H9 (cell line): ENCODE data around the gene NSUN6. TPM values are rescaled to one million over a fixed set of nuclear protein-coding genes. Genes with fewer than 3 reads are reported as not detected.

Experiments used
- DNase-seq: peaks from one replicate; pipeline ENCODE4 v3.0.0-alpha.2; 2017
- H2AFZ ChIP-seq: one replicate; pipeline ENCODE4 v1.6.1; 2013; ENCODE audit warnings: mild to moderate bottlenecking, low read length, control low read depth, moderate library complexity
- H2AK5ac ChIP-seq: 2 replicates; pipeline ENCODE4 v1.6.1; 2013; ENCODE audit warnings: low read length, control low read depth, mixed read lengths; ENCODE audit not compliant: insufficient read length
- H2BK120ac ChIP-seq: one replicate; pipeline ENCODE4 v1.6.1; 2013; ENCODE audit warnings: low read depth, mild to moderate bottlenecking, low read length, control low read depth, inconsistent platforms; ENCODE audit not compliant: poor library complexity, severe bottlenecking
- H2BK12ac ChIP-seq: 2 replicates; pipeline ENCODE4 v1.6.1; 2013; ENCODE audit warnings: low read length, control low read depth, mixed read lengths, low read depth; ENCODE audit not compliant: insufficient read length
- H2BK15ac ChIP-seq: 2 replicates; pipeline ENCODE4 v1.6.1; 2013; ENCODE audit warnings: low read depth, low read length, control low read depth
- H2BK20ac ChIP-seq: one replicate; pipeline ENCODE4 v1.6.1; 2013; ENCODE audit warnings: low read depth, mild to moderate bottlenecking, low read length, control low read depth, inconsistent platforms; ENCODE audit not compliant: poor library complexity, severe bottlenecking
- H2BK5ac ChIP-seq: 2 replicates; pipeline ENCODE4 v1.6.1; 2013; ENCODE audit warnings: low read length, control low read depth, mixed read lengths; ENCODE audit not compliant: insufficient read length
- H3K14ac ChIP-seq: 2 replicates; pipeline ENCODE4 v1.6.1; 2013; ENCODE audit warnings: low read length, control low read depth; ENCODE audit not compliant: insufficient read depth
- H3K18ac ChIP-seq: 2 replicates; pipeline ENCODE4 v1.6.1; 2013; ENCODE audit warnings: low read depth, mild to moderate bottlenecking, mixed read lengths, low read length, control low read depth; ENCODE audit not compliant: insufficient read length
- H3K23ac ChIP-seq: 2 replicates; pipeline ENCODE4 v1.6.1; 2013; ENCODE audit warnings: low read length, control low read depth, mixed read lengths, low read depth; ENCODE audit not compliant: insufficient read length
- H3K23me2 ChIP-seq: 2 replicates; pipeline ENCODE4 v1.6.1; 2013; ENCODE audit warnings: low read depth, mild to moderate bottlenecking, mixed read lengths, low read length, control low read depth; ENCODE audit not compliant: insufficient read length, poor library complexity, severe bottlenecking
- H3K27ac ChIP-seq: 2 replicates; pipeline ENCODE4 v1.5.1; 2013; ENCODE audit warnings: low read length, control low read depth, mixed read lengths, low read depth; ENCODE audit not compliant: insufficient read length
- H3K27me3 ChIP-seq: 2 replicates; pipeline ENCODE4 v1.6.1; 2013; ENCODE audit warnings: low read length, control low read depth, inconsistent platforms; ENCODE audit not compliant: insufficient read depth
- H3K4ac ChIP-seq: 2 replicates; pipeline ENCODE4 v1.6.1; 2013; ENCODE audit warnings: low read depth, mild to moderate bottlenecking, control low read depth, inconsistent platforms, low read length, moderate library complexity
- H3K4me1 ChIP-seq: 2 replicates; pipeline ENCODE4 v1.6.1; 2013; ENCODE audit warnings: low read length, control low read depth, inconsistent platforms; ENCODE audit not compliant: insufficient read depth
- H3K4me2 ChIP-seq: 2 replicates; pipeline ENCODE4 v1.6.1; 2013; ENCODE audit warnings: low read length, control low read depth, mixed read lengths; ENCODE audit not compliant: insufficient read length, insufficient read depth
- H3K56ac ChIP-seq: 2 replicates; pipeline ENCODE4 v1.6.1; 2013; ENCODE audit warnings: low read depth, mild to moderate bottlenecking, mixed read lengths, low read length, control low read depth; ENCODE audit not compliant: insufficient read length
- H3K79me1 ChIP-seq: 2 replicates; pipeline ENCODE4 v1.6.1; 2013; ENCODE audit warnings: low read depth, mild to moderate bottlenecking, moderate library complexity, low read length, control low read depth, inconsistent platforms; ENCODE audit not compliant: insufficient read depth, poor library complexity, severe bottlenecking
- H3K79me2 ChIP-seq: 2 replicates; pipeline ENCODE4 v1.6.1; 2013; ENCODE audit warnings: low read length, control low read depth, inconsistent platforms; ENCODE audit not compliant: insufficient read depth
- H3K9ac ChIP-seq: 2 replicates; pipeline ENCODE4 v1.6.1; 2013; ENCODE audit warnings: low read length, control low read depth, mixed read lengths; ENCODE audit not compliant: insufficient read length; ENCODE audit errors: extremely low read depth
- H3K9me3 ChIP-seq: one replicate; pipeline ENCODE4 v1.6.1; 2013; ENCODE audit warnings: low read depth, low read length, inconsistent platforms; ENCODE audit not compliant: control insufficient read depth
- H3T11ph ChIP-seq: one replicate; pipeline ENCODE4 v1.6.1; 2013; ENCODE audit warnings: mild to moderate bottlenecking, low read length, control low read depth, inconsistent platforms
- H4K20me1 ChIP-seq: one replicate; pipeline ENCODE4 v1.6.1; 2013; ENCODE audit not compliant: control insufficient read depth, insufficient read length, insufficient read depth
- H4K5ac ChIP-seq: 2 replicates; pipeline ENCODE4 v1.6.1; 2013; ENCODE audit warnings: low read depth, mild to moderate bottlenecking, mixed read lengths, low read length, control low read depth; ENCODE audit not compliant: insufficient read length
- H4K8ac ChIP-seq: replicated peaks from 2 replicates; pipeline ENCODE4 v1.6.1; 2013; ENCODE audit warnings: low read length, control low read depth, mixed read lengths, low read depth; ENCODE audit not compliant: insufficient read length
- H4K91ac ChIP-seq: 2 replicates; pipeline ENCODE4 v1.6.1; 2013; ENCODE audit warnings: low read depth, mild to moderate bottlenecking, moderate library complexity, mixed read lengths, low read length, control low read depth; ENCODE audit not compliant: insufficient read length
- H3K27ac Mint-ChIP-seq, 3 experiments: 2 replicates in 2 of 3; 3 replicates in 1 of 3; pipeline ENCODE4 v1.8.0; 2020 to 2021; ENCODE audit warnings: mixed read lengths in 3 of 3, mild to moderate bottlenecking in 1 of 3, moderate library complexity in 1 of 3
- H3K27me3 Mint-ChIP-seq: 2 replicates; pipeline ENCODE4 v1.8.0; 2021; ENCODE audit warnings: low read depth, mild to moderate bottlenecking, moderate library complexity, mixed read lengths
- H3K36me3 Mint-ChIP-seq, 3 experiments: 2 replicates in 2 of 3; 3 replicates in 1 of 3; pipeline ENCODE4 v1.8.0; 2020 to 2021; ENCODE audit warnings: low read depth in 3 of 3, mixed read lengths in 3 of 3; ENCODE audit not compliant: insufficient read depth in 1 of 3
- H3K4me1 Mint-ChIP-seq, 2 experiments: 2 replicates each; pipeline ENCODE4 v1.8.0; 2020; ENCODE audit warnings: mixed read lengths in 2 of 2
- H3K4me3 Mint-ChIP-seq, 2 experiments: 2 replicates in 1 of 2; 3 replicates in 1 of 2; pipeline ENCODE4 v1.8.0; 2020 to 2021; ENCODE audit warnings: mild to moderate bottlenecking in 2 of 2, mixed read lengths in 2 of 2, moderate library complexity in 1 of 2
- H3K9me3 Mint-ChIP-seq, 2 experiments: 2 replicates in 1 of 2; 3 replicates in 1 of 2; pipeline ENCODE4 v1.8.0; 2020; ENCODE audit warnings: mild to moderate bottlenecking in 2 of 2, mixed read lengths in 2 of 2, moderate library complexity in 1 of 2
- WGBS: extraction: QIAGEN DNeasy Blood & Tissue Kit; methylation state at CpG from one replicate; pipeline ENCODE4 v1.1.7; 2013; ENCODE audit warnings: missing lambda C conversion rate, low lambda C conversion rate, mixed read lengths; ENCODE audit not compliant: insufficient read length; ENCODE audit errors: extremely low coverage; 5-methylcytosine and 5-hydroxymethylcytosine counted together
- total RNA-seq: library from RNA; stranded (reverse); gene quantifications from 2 replicates; pipeline ENCODE4 v1.2.1, GENCODE V29; 2021
- TF ChIP-seq, protein P1 (sequence below): fragments of 200-600 bp; sonication (generic); conservative IDR thresholded peaks from 3 replicates; pipeline ENCODE4 v1.8.0; 2021; ENCODE audit warnings: antibody characterized with exemption, mild to moderate bottlenecking

NSUN6 gene
- total RNA-seq, 1 experiment from 2014 or later, result 11.9 TPM

GRCh38 chr10:18533896-18534295 lies 117.5 kb downstream of the NSUN6 start:
- Histone ChIP-seq H3T11ph (no peak overlapping the region), H3K79me1 (no peaks in the 10 kb centered on the region), H3K4me1 (no peaks in the 10 kb centered on the region), H2BK12ac (no peak overlapping the region), H3K9ac (no peak overlapping the region), H3K23ac (no peak overlapping the region), H2BK120ac (no peak overlapping the region), H3K23me2 (no peaks in the 10 kb centered on the region), H4K20me1 (no peaks in the 10 kb centered on the region), H2BK20ac (no peak overlapping the region), H3K4ac (no peak overlapping the region), H2AFZ (no peak overlapping the region), H3K14ac (no peak overlapping the region), H2BK15ac (no peak overlapping the region), H3K27ac (no peak overlapping the region), H2BK5ac (no peak overlapping the region), H3K18ac (no peak overlapping the region), H2AK5ac (no peak overlapping the region), H3K9me3 (no peaks in the 10 kb centered on the region), H3K27me3 (no peaks in the 10 kb centered on the region), H3K56ac (no peak overlapping the region), H3K4me2 (no peak overlapping the region), H4K91ac (no peak overlapping the region), H3K79me2 (no peaks in the 10 kb centered on the region), H4K8ac (no peak overlapping the region), H4K5ac (no peak overlapping the region)
- H3K4me3 Mint-ChIP-seq, result no peak overlapping the region
- WGBS, result no CpG with 5 or more reads among the region's 5 CpGs
- H3K36me3 Mint-ChIP-seq, result peaks cover 25 to 41% (median 32%) of the 10 kb centered on the region in 3 experiments
- H3K27me3 Mint-ChIP-seq, result no peaks in the 10 kb centered on the region
- no peak overlapping the region for H3K27ac Mint-ChIP-seq
- no peak for DNase-seq
- peaks cover 7 to 16% of the 10 kb centered on the region in 2 experiments for H3K9me3 Mint-ChIP-seq
- no peaks in the 10 kb centered on the region for H3K4me1 Mint-ChIP-seq
- TF ChIP-seq, protein P1, sequence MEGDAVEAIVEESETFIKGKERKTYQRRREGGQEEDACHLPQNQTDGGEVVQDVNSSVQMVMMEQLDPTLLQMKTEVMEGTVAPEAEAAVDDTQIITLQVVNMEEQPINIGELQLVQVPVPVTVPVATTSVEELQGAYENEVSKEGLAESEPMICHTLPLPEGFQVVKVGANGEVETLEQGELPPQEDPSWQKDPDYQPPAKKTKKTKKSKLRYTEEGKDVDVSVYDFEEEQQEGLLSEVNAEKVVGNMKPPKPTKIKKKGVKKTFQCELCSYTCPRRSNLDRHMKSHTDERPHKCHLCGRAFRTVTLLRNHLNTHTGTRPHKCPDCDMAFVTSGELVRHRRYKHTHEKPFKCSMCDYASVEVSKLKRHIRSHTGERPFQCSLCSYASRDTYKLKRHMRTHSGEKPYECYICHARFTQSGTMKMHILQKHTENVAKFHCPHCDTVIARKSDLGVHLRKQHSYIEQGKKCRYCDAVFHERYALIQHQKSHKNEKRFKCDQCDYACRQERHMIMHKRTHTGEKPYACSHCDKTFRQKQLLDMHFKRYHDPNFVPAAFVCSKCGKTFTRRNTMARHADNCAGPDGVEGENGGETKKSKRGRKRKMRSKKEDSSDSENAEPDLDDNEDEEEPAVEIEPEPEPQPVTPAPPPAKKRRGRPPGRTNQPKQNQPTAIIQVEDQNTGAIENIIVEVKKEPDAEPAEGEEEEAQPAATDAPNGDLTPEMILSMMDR, result no peak
